GM12878 (cell line): ENCODE measurements around the gene ACOT6. TPM values are rescaled to one million over a fixed set of nuclear protein-coding genes. Genes with fewer than 3 reads are reported as not detected.

Experiments used
- EP300 ChIP-seq, 2 experiments: fragments of 150-350 bp in 1 of 2; IDR thresholded peaks; 2 replicates each; pipeline ENCODE4 v1.6.1; 2011 to 2012; ENCODE audit warnings: low read depth in 2 of 2, low read length in 2 of 2, borderline replicate concordance in 1 of 2, improper control_type of control experiment in 1 of 2, inconsistent platforms in 1 of 2; ENCODE audit not compliant: control insufficient read depth in 1 of 2
- ESRRA ChIP-seq: IDR thresholded peaks from 2 replicates; pipeline ENCODE4 v1.6.1; 2012; ENCODE audit warnings: mild to moderate bottlenecking, low read length, improper control_type of control experiment
- ETV6 ChIP-seq, 2 experiments: fragments of 450-650 bp in 1 of 2; IDR thresholded peaks in 1 of 2; conservative IDR thresholded peaks in 1 of 2; 2 replicates each; pipeline ENCODE4 v1.6.1; 2014; ENCODE audit warnings: antibody characterized with exemption in 1 of 2, borderline replicate concordance in 1 of 2, low read depth in 1 of 2, mild to moderate bottlenecking in 1 of 2, moderate library complexity in 1 of 2
- EZH2 ChIP-seq: IDR thresholded peaks from 2 replicates; pipeline ENCODE4 v1.6.1; 2012; ENCODE audit warnings: low read depth, mild to moderate bottlenecking, control low read depth, inconsistent platforms, low read length, borderline replicate concordance; ENCODE audit not compliant: control insufficient read depth
- FOS ChIP-seq: IDR thresholded peaks from 3 replicates; pipeline ENCODE4 v1.6.1; 2011; ENCODE audit warnings: borderline replicate concordance; ENCODE audit not compliant: insufficient read length; ENCODE audit errors: extremely low read depth
- GATAD2B ChIP-seq: fragments of 450-650 bp; conservative IDR thresholded peaks from 2 replicates; pipeline ENCODE4 v1.6.1; 2017; ENCODE audit warnings: low read depth, mild to moderate bottlenecking, moderate library complexity
- HCFC1 ChIP-seq: fragments of 150-350 bp; IDR thresholded peaks from 2 replicates; pipeline ENCODE4 v1.6.1; 2014; ENCODE audit warnings: low read length
- HDAC6 ChIP-seq: fragments of 200-600 bp; sonication (generic); IDR thresholded peaks from one replicate; pipeline ENCODE4 v1.8.0; 2017; ENCODE audit warnings: antibody characterized with exemption; ENCODE audit not compliant: unreplicated experiment
- KDM1A ChIP-seq: fragments of 200-600 bp; sonication (generic); IDR thresholded peaks from 2 replicates; pipeline ENCODE4 v1.6.1; 2016; ENCODE audit warnings: borderline replicate concordance
- MTA3 ChIP-seq: IDR thresholded peaks from 2 replicates; pipeline ENCODE4 v1.6.1; 2012; ENCODE audit warnings: low read length, inconsistent platforms, borderline replicate concordance
- NFIC ChIP-seq: IDR thresholded peaks from 2 replicates; pipeline ENCODE4 v1.6.1; 2012; ENCODE audit warnings: low read depth, mild to moderate bottlenecking, inconsistent platforms, low read length, moderate library complexity
- NFYA ChIP-seq: IDR thresholded peaks from 2 replicates; pipeline ENCODE4 v1.6.1; 2011; ENCODE audit warnings: low read depth, mild to moderate bottlenecking, low read length, improper control_type of control experiment, borderline replicate concordance
- PAX8 ChIP-seq: fragments of 450-650 bp; IDR thresholded peaks from 2 replicates; pipeline ENCODE4 v1.6.1; 2017; ENCODE audit warnings: mild to moderate bottlenecking, moderate library complexity
- POLR2AphosphoS5 ChIP-seq: IDR thresholded peaks from 2 replicates; pipeline ENCODE4 v1.6.1; 2011; ENCODE audit warnings: mild to moderate bottlenecking, low read length, inconsistent platforms
- POU2F2 ChIP-seq: IDR thresholded peaks from 3 replicates; pipeline ENCODE4 v1.6.1; 2011; ENCODE audit warnings: low read depth, mild to moderate bottlenecking, low read length, borderline replicate concordance
- RB1 ChIP-seq: fragments of 450-650 bp; formaldehyde crosslinking; IDR thresholded peaks from 2 replicates; pipeline ENCODE4 v1.6.1; 2017; ENCODE audit warnings: mild to moderate bottlenecking, borderline replicate concordance
- SIN3A ChIP-seq: IDR thresholded peaks from 2 replicates; pipeline ENCODE4 v1.6.1; 2012; ENCODE audit warnings: low read depth, low read length, improper control_type of control experiment
- SMAD1 ChIP-seq: fragments of 450-650 bp; IDR thresholded peaks from 2 replicates; pipeline ENCODE4 v1.6.1; 2018; ENCODE audit warnings: mild to moderate bottlenecking, low read depth; ENCODE audit not compliant: partially characterized antibody
- SMAD5 ChIP-seq: IDR thresholded peaks from 2 replicates; pipeline ENCODE4 v1.6.1; 2016; ENCODE audit warnings: antibody characterized with exemption, low read depth
- SMC3 ChIP-seq: IDR thresholded peaks from 2 replicates; pipeline ENCODE4 v1.6.1; 2011; ENCODE audit warnings: low read length, improper control_type of control experiment, borderline replicate concordance
- SPI1 ChIP-seq: IDR thresholded peaks from 2 replicates; pipeline ENCODE4 v1.6.1; 2011; ENCODE audit warnings: low read depth, mild to moderate bottlenecking, low read length, moderate library complexity, borderline replicate concordance; ENCODE audit not compliant: insufficient read depth
- SUPT20H ChIP-seq: IDR thresholded peaks from 2 replicates; pipeline ENCODE4 v1.6.1; 2011; ENCODE audit warnings: low read depth, mild to moderate bottlenecking, low read length, moderate library complexity, borderline replicate concordance; ENCODE audit not compliant: control insufficient read depth
- TBL1XR1 ChIP-seq: IDR thresholded peaks from 2 replicates; pipeline ENCODE4 v1.6.1; 2012; ENCODE audit warnings: low read depth, low read length, improper control_type of control experiment
- TCF12 ChIP-seq: IDR thresholded peaks from 2 replicates; pipeline ENCODE4 v1.6.1; 2011; ENCODE audit warnings: low read depth, mild to moderate bottlenecking, low read length
- ZBTB40 ChIP-seq: fragments of 450-650 bp; IDR thresholded peaks from 2 replicates; pipeline ENCODE4 v1.6.1; 2016; ENCODE audit warnings: mild to moderate bottlenecking, moderate library complexity, borderline replicate concordance
- ZNF207 ChIP-seq: fragments of 450-650 bp; IDR thresholded peaks from 2 replicates; pipeline ENCODE4 v1.6.1; 2014; ENCODE audit warnings: antibody characterized with exemption, mild to moderate bottlenecking, borderline replicate concordance
- polyA plus RNA-seq, 11 experiments: library from polyadenylated mRNA; depleted of rRNA in 4 of 11; unstranded in 6 of 11; stranded (reverse) in 5 of 11; fragments of >200 nt; fragmentation: Nextera tagmentation in 4 of 11; fragmentation: Illumina TruSeq in 1 of 11; extraction: Ambion mirVana in 4 of 11; extraction: Trizol in 1 of 11; gene quantifications; 1 replicate in 1 of 11; 2 replicates in 10 of 11; pipeline versions ENCODE4 v1.2.1 to v1.2.3, GENCODE V29; 2011 to 2016; ENCODE audit warnings: inconsistent platforms in 2 of 11, missing spikeins in 2 of 11, low read depth in 1 of 11
- total RNA-seq, 4 experiments: library from RNA; depleted of rRNA in 3 of 4; stranded (reverse); fragments of >200 nt in 3 of 4; fragmentation: Illumina TruSeq in 1 of 4; extraction: Trizol in 1 of 4; gene quantifications; 2 replicates each; pipeline versions ENCODE4 v1.2.1 to v1.2.3, GENCODE V29; 2013 to 2021

ACOT6 gene
- total and polyA plus RNA-seq, 10 of the 15 experiments (the other 5 are each of a cell fraction or from before 2014, with no cell fraction given): not detected

- TF ChIP-seq EP300 (IDR thresholded peaks at IDR 0.05; ENCODE audit: borderline replicate concordance in 1 of 2, control insufficient read depth in 1 of 2, low read depth in 2 of 2, low read length in 2 of 2) (no peak), NFIC (no peak), SMAD1 (no peak), SMC3 (0 out of 2 replicates have a peak, but pooled peaks have one; percentile 13), SIN3A (0 out of 2 replicates have a peak, but pooled peaks have one; percentile 30), POU2F2 (no peak), GATAD2B (peak; percentile 96), RB1 (peak; percentile 59; the same call in 1 of the 2 replicates), PAX8 (no peak), MTA3 (no peak), HCFC1 (no peak), NFYA (no peak), POLR2AphosphoS5 (no peak), EZH2 (no peak), SPI1 (peak; percentile 48; the same call in 1 of the 2 replicates), SUPT20H (no peak), ESRRA (no peak), ZNF207 (no peak), KDM1A (no peak), ETV6 (conservative IDR thresholded peaks at IDR 0.05 in 1 of 2, IDR thresholded peaks at IDR 0.05 in 1 of 2; ENCODE audit: borderline replicate concordance in 1 of 2, low read depth in 1 of 2) (no peak), FOS (no peak), ZBTB40 (no peak; the same call in 1 of the 2 replicates), SMAD5 (no peak), TBL1XR1 (no peak), TCF12 (no peak), HDAC6 (peak; percentile 100)
Observed at GRCh38 chr14:73591690-73592449, 20.4 kb upstream of the ACOT6 start, which contains the start of gene ACOT4 (continued).
